HCT116 (cell line): ENCODE data around the gene SLC27A1.

Experiments
- ELF1 ChIP-seq: IDR thresholded peaks from 2 replicates; pipeline ENCODE4 v1.6.1; 2012; ENCODE audit warnings: low read depth, borderline replicate concordance
- EZH2 ChIP-seq: fragments of 200-600 bp; sonication (generic); IDR thresholded peaks from 2 replicates; pipeline ENCODE4 v1.6.1; 2017; ENCODE audit warnings: antibody characterized with exemption, mixed run types
- JUND ChIP-seq: IDR thresholded peaks from 2 replicates; pipeline ENCODE4 v1.6.1; 2012
- POLR2A ChIP-seq: IDR thresholded peaks from 2 replicates; pipeline ENCODE4 v1.7.0; 2011; ENCODE audit warnings: borderline replicate concordance; ENCODE audit not compliant: insufficient read depth, insufficient read length; ENCODE audit errors: extremely low read depth
- SP1 ChIP-seq: IDR thresholded peaks from 2 replicates; pipeline ENCODE4 v1.6.1; 2012; ENCODE audit warnings: low read depth
- SRF ChIP-seq: IDR thresholded peaks from 2 replicates; pipeline ENCODE4 v1.6.1; 2012; ENCODE audit warnings: low read depth
- TCF7L2 ChIP-seq: IDR thresholded peaks from 2 replicates; pipeline ENCODE4 v1.7.0; 2011; ENCODE audit warnings: borderline replicate concordance, inconsistent platforms; ENCODE audit not compliant: insufficient read depth, insufficient read length; ENCODE audit errors: extremely low read depth
- YY1 ChIP-seq: IDR thresholded peaks from 2 replicates; pipeline ENCODE4 v1.6.1; 2011; ENCODE audit warnings: low read length, low read depth, moderate library complexity, mild to moderate bottlenecking; ENCODE audit not compliant: insufficient replicate concordance; ENCODE audit errors: extremely low read depth
- ZFX ChIP-seq: fragments of 450-650 bp; IDR thresholded peaks from 2 replicates; pipeline ENCODE4 v1.6.1; 2017
- TF ChIP-seq, protein P1 (sequence below): IDR thresholded peaks from 2 replicates; pipeline ENCODE4 v1.6.1; 2012
- TF ChIP-seq, protein P2 (sequence below), 3 experiments: fragments of 200-600 bp in 1 of 3; sonication (generic) in 1 of 3; IDR thresholded peaks in 2 of 3; conservative IDR thresholded peaks in 1 of 3; 2 replicates each; pipeline ENCODE4 v1.5.1; 2012 to 2017; ENCODE audit warnings: low read depth in 2 of 3, low read length in 2 of 3, antibody characterized with exemption in 1 of 3, borderline replicate concordance in 1 of 3, control low read depth in 1 of 3, mild to moderate bottlenecking in 1 of 3, mixed read lengths in 1 of 3, mixed run types in 1 of 3, moderate library complexity in 1 of 3; ENCODE audit not compliant: insufficient read depth in 1 of 3

DNA sequence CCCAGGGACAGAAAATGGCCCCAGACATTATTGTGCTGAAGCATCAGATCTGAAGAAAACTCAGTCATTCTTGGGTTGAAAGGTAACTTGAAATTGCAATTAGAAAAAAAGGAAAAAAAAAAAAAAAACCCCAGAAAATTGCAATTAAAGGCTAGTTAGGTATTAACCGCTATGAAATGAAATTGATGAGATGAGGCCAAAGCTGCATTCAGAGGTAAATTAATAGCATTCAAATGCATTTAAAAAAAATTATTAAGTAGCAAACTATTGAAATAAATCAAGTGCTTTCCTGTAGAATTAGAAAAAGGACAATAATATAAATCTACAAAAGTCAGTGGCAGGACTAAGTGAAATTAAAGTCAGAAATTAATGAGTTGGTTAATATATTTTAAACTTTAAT is 47.6 kb downstream of the SLC27A1 start:
- TF ChIP-seq POLR2A = no peak
- TF ChIP-seq SRF = no peak
- TF ChIP-seq JUND = no peak
- no peak for TF ChIP-seq TCF7L2
- TF ChIP-seq EZH2 = no peak
- TF ChIP-seq, protein P1, sequence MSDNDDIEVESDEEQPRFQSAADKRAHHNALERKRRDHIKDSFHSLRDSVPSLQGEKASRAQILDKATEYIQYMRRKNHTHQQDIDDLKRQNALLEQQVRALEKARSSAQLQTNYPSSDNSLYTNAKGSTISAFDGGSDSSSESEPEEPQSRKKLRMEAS = no peak
- TF ChIP-seq, protein P2, sequence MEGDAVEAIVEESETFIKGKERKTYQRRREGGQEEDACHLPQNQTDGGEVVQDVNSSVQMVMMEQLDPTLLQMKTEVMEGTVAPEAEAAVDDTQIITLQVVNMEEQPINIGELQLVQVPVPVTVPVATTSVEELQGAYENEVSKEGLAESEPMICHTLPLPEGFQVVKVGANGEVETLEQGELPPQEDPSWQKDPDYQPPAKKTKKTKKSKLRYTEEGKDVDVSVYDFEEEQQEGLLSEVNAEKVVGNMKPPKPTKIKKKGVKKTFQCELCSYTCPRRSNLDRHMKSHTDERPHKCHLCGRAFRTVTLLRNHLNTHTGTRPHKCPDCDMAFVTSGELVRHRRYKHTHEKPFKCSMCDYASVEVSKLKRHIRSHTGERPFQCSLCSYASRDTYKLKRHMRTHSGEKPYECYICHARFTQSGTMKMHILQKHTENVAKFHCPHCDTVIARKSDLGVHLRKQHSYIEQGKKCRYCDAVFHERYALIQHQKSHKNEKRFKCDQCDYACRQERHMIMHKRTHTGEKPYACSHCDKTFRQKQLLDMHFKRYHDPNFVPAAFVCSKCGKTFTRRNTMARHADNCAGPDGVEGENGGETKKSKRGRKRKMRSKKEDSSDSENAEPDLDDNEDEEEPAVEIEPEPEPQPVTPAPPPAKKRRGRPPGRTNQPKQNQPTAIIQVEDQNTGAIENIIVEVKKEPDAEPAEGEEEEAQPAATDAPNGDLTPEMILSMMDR (IDR thresholded peaks at IDR 0.05 in 2 of 3, conservative IDR thresholded peaks at IDR 0.05 in 1 of 3; ENCODE audit: borderline replicate concordance in 1 of 3, insufficient read depth in 1 of 3, low read depth in 2 of 3, low read length in 2 of 3) = no peak
- no peak for TF ChIP-seq SP1
- no peak for TF ChIP-seq ZFX
- TF ChIP-seq YY1 = no peak
- TF ChIP-seq ELF1 = no peak
